Keratinocyte (primary cell): ENCODE measurements around the gene C3orf70. TPM values are rescaled to one million over a fixed set of nuclear protein-coding genes. Genes with fewer than 3 reads are reported as not detected.

Source experiments
- DNase-seq: peaks from one replicate; pipeline ENCODE4 v3.0.0-alpha.2; 2011; ENCODE audit warnings: low read depth, missing footprints, low spot score
- FAIRE-seq: peaks from 2 replicates; lab custom pipeline; 2011; peaks lifted over from hg19 to GRCh38; lab: Jason Lieb, UNC
- H2AFZ ChIP-seq: 2 replicates; pipeline ENCODE4 v1.6.0; 2012; ENCODE audit warnings: low read length, control low read depth, inconsistent platforms; ENCODE audit not compliant: control insufficient read depth
- H3K27ac ChIP-seq: 2 replicates; pipeline ENCODE4 v1.5.1; 2011; ENCODE audit warnings: low read length; ENCODE audit not compliant: control insufficient read depth, insufficient read depth
- H3K27me3 ChIP-seq: 3 replicates; pipeline ENCODE4 v1.6.0; 2011; ENCODE audit warnings: low read length; ENCODE audit not compliant: control insufficient read depth, insufficient read depth; ENCODE audit errors: extremely low read depth
- H3K36me3 ChIP-seq, 2 experiments: 2 replicates in 1 of 2; 3 replicates in 1 of 2; pipeline ENCODE4 v1.5.1; 2011; ENCODE audit warnings: low read length in 2 of 2, mild to moderate bottlenecking in 1 of 2; ENCODE audit not compliant: control insufficient read depth in 2 of 2, insufficient read depth in 2 of 2; ENCODE audit errors: extremely low read depth in 1 of 2
- H3K4me1 ChIP-seq: 3 replicates; pipeline ENCODE4 v1.5.1; 2011; ENCODE audit warnings: low read length; ENCODE audit not compliant: control insufficient read depth, insufficient read depth; ENCODE audit errors: extremely low read depth
- H3K4me2 ChIP-seq: 3 replicates; pipeline ENCODE4 v1.6.0; 2011; ENCODE audit warnings: low read depth, low read length; ENCODE audit not compliant: control insufficient read depth, insufficient read depth; ENCODE audit errors: extremely low read depth
- H3K4me3 ChIP-seq, 3 experiments: fragments of 200-600 bp in 1 of 3; sonication (generic) in 1 of 3; 2 replicates in 2 of 3; 3 replicates in 1 of 3; pipeline ENCODE4 v1.5.1; 2011 to 2016; ENCODE audit warnings: low read length in 3 of 3, mild to moderate bottlenecking in 3 of 3, control low read depth in 2 of 3, inconsistent platforms in 1 of 3, low read depth in 1 of 3, mixed read lengths in 1 of 3, mixed run types in 1 of 3, moderate library complexity in 1 of 3; ENCODE audit not compliant: control insufficient read depth in 2 of 3, insufficient read depth in 2 of 3; ENCODE audit errors: extremely low read depth in 1 of 3
- H3K79me2 ChIP-seq: 2 replicates; pipeline ENCODE4 v1.6.0; 2012; ENCODE audit warnings: low read length; ENCODE audit not compliant: control insufficient read depth, insufficient read depth
- H3K9ac ChIP-seq: 3 replicates; pipeline ENCODE4 v1.6.0; 2011; ENCODE audit warnings: low read length; ENCODE audit not compliant: control insufficient read depth, insufficient read depth; ENCODE audit errors: extremely low read depth
- H3K9me1 ChIP-seq: 3 replicates; pipeline ENCODE4 v1.6.0; 2011; ENCODE audit warnings: low read length; ENCODE audit not compliant: control insufficient read depth, insufficient read depth; ENCODE audit errors: extremely low read depth
- H3K9me3 ChIP-seq: 2 replicates; pipeline ENCODE4 v1.5.1; 2012; ENCODE audit warnings: low read depth, low read length; ENCODE audit not compliant: control insufficient read depth
- H4K20me1 ChIP-seq: 3 replicates; pipeline ENCODE4 v1.6.0; 2011; ENCODE audit warnings: low read length; ENCODE audit not compliant: control insufficient read depth, insufficient read depth; ENCODE audit errors: extremely low read depth
- CTCF ChIP-seq, 3 experiments: IDR thresholded peaks in 1 of 3; conservative IDR thresholded peaks in 1 of 3; optimal IDR thresholded peaks in 1 of 3; 2 replicates in 2 of 3; 3 replicates in 1 of 3; pipeline versions ENCODE3 to v1.5.1; 2011; ENCODE audit warnings: low read length in 3 of 3, mild to moderate bottlenecking in 3 of 3, moderate library complexity in 2 of 3, control low read depth in 1 of 3, inconsistent platforms in 1 of 3; ENCODE audit not compliant: insufficient read depth in 2 of 3; ENCODE audit errors: extremely low read depth in 1 of 3
- EZH2 ChIP-seq: IDR thresholded peaks from one replicate; pipeline ENCODE4 v1.6.1; 2012; ENCODE audit warnings: inconsistent platforms, mild to moderate bottlenecking, low read length, moderate library complexity
- dilution Hi-C: fragments of 300-500 bp; cut with MboI; formaldehyde crosslinking; loops from one replicate; pipeline ENCODE4 v1.7.0; 2020; ENCODE audit warnings: low sequenced_read_pairs; ENCODE audit not compliant: extremely low pct_ligation_motif_present
- polyA plus RNA-seq, 5 experiments: library from polyadenylated mRNA; depleted of rRNA in 3 of 5; stranded (reverse) in 3 of 5; stranded (forward) in 1 of 5; unstranded in 1 of 5; fragments of >200 nt; gene quantifications; 1 replicate in 1 of 5; 2 replicates in 3 of 5; 3 replicates in 1 of 5; pipeline versions ENCODE4 v1.2.1 to v1.2.3, GENCODE V29; 2011 to 2012; ENCODE audit warnings: missing spikeins in 2 of 5, low read depth in 1 of 5, low replicate concordance in 1 of 5

C3orf70 gene
- polyA plus RNA-seq, 1 donor (not counting 4 experiments of a cell fraction or from before 2014, with no cell fraction given) = not detected

DNA sequence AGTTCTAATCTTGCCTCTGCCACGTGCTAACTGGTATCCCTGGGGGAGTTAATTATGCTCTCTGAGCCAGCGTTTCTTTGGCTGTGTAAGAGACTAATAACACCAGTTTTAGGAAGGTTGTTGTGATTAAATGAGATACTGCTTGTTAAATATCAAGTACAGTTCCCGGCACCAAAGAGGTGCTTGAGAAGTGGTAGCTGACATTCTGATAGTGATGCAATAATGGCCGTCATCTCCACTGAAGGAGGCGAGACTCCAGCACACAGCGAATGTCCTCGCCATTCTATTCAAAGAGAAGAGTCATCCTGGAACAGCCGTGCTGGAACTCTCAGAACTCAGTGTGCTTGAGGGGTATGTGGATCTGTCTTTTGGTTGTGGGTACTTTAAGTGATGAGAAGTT is 9.8 kb upstream of the C3orf70 start:
- Histone ChIP-seq H3K4me2 (no peak overlapping the region), H3K27me3 (peaks cover 3% of the 10 kb centered on the region), H3K36me3 (no peaks in the 10 kb centered on the region), H3K4me3 (no peak overlapping the region), H3K9ac (no peak overlapping the region), H3K79me2 (no peaks in the 10 kb centered on the region), H3K9me3 (no peaks in the 10 kb centered on the region), H3K27ac (no peak overlapping the region), H4K20me1 (no peaks in the 10 kb centered on the region), H3K4me1 (no peaks in the 10 kb centered on the region), H3K9me1 (no peaks in the 10 kb centered on the region), H2AFZ (no peak overlapping the region)
- DNase-seq (no peak), FAIRE-seq (no peak)
- dilution Hi-C loops = no loop called here
- no peak for TF ChIP-seq CTCF (optimal IDR thresholded peaks at IDR 0.05 in 1 of 3, IDR thresholded peaks at IDR 0.05 in 1 of 3, conservative IDR thresholded peaks at IDR 0.05 in 1 of 3; ENCODE audit: extremely low read depth in 1 of 3, insufficient read depth in 2 of 3, low read length in 3 of 3)
- no peak for TF ChIP-seq EZH2

GRCh38 chr3:185161761-185162160 is 8.9 kb upstream of the C3orf70 start:
- Histone ChIP-seq H3K36me3 (no peaks in the 10 kb centered on the region), H3K9me1 (no peaks in the 10 kb centered on the region), H3K79me2 (no peaks in the 10 kb centered on the region), H3K4me2 (no peak overlapping the region), H4K20me1 (no peaks in the 10 kb centered on the region), H3K9ac (no peak overlapping the region), H2AFZ (no peak overlapping the region), H3K27ac (no peak overlapping the region), H3K27me3 (peaks cover 3% of the 10 kb centered on the region), H3K4me1 (no peaks in the 10 kb centered on the region), H3K9me3 (no peaks in the 10 kb centered on the region), H3K4me3 (no peak overlapping the region)
- DNase-seq (no peak), FAIRE-seq (no peak)
- dilution Hi-C loops = no loop called here
- no peak for TF ChIP-seq EZH2

DNA sequence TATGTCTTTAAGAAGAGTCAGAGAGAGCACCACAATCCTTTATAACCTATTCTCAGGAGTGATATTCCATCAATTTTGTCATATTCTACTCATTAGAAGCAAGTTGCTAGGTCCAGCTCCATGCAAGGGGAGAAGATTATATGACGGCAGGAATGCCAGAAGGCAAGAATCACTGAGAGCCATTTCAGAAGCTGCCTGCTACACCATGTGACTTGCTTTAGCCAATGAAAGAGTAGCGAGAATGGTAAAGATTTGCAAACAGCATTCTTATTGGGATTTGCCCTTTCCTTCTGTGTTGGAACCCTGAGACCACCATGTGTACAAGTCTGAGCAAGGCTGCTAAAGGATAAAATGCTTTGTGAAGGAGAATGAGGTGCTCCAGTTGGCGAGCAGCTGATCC is 4.5 kb upstream of the C3orf70 start:
- no peaks in the 10 kb centered on the region for H4K20me1 ChIP-seq
- FAIRE-seq (no peak), DNase-seq (no peak)
- no peaks in the 10 kb centered on the region for H3K4me1 ChIP-seq
- no peak overlapping the region for H3K27ac ChIP-seq
- peaks cover 23% of the 10 kb centered on the region for H3K27me3 ChIP-seq
- H3K9me3 ChIP-seq = no peaks in the 10 kb centered on the region
- no peaks in the 10 kb centered on the region for H3K36me3 ChIP-seq
- dilution Hi-C loops = no loop called here
- H3K79me2 ChIP-seq = no peaks in the 10 kb centered on the region
- no peak overlapping the region for H2AFZ ChIP-seq
- H3K4me2 ChIP-seq = no peak overlapping the region
- no peak for TF ChIP-seq EZH2
- TF ChIP-seq CTCF (optimal IDR thresholded peaks at IDR 0.05 in 1 of 3, IDR thresholded peaks at IDR 0.05 in 1 of 3, conservative IDR thresholded peaks at IDR 0.05 in 1 of 3; ENCODE audit: extremely low read depth in 1 of 3, insufficient read depth in 2 of 3, low read length in 3 of 3) = no peak
- H3K4me3 ChIP-seq = no peak overlapping the region
- no peak overlapping the region for H3K9ac ChIP-seq
- no peaks in the 10 kb centered on the region for H3K9me1 ChIP-seq
